GM19099 (cell line): Measurements from ENCODE around the gene C14orf39.

Experiments
- POLR2A ChIP-seq: IDR thresholded peaks from 3 replicates; pipeline ENCODE4 v1.6.1; 2011; ENCODE audit warnings: low read depth; ENCODE audit not compliant: insufficient read length; ENCODE audit errors: extremely low read depth

The C14orf39 gene, protein sequence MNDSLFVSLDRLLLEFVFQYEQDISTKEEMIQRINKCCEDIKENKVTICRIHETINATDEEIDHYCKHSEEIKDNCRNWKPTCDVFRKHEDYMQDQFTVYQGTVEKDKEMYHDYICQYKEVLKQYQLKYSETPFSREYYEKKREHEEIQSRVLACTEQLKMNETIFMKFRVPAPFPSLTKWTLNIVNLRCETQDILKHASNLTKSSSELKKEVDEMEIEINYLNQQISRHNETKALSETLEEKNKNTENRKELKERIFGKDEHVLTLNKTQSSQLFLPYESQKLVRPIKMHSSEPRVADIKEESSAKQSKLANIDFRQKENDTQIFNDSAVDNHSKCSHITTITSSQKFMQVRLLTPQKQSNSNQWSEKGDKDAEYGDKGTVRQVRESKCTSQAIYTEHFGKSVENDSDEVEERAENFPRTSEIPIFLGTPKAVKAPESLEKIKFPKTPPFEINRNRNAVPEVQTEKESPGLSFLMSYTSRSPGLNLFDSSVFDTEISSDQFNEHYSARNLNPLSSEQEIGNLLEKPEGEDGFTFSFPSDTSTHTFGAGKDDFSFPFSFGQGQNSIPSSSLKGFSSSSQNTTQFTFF

GRCh38 chr14:60485598-60486251 is at the start of gene C14orf39:
Gene C14orf39, minus strand, starts transcription at chr14:60486063. Its CDS starts 985 bp downstream, at chr14:60485078.
- no peak for TF ChIP-seq POLR2A

DNA sequence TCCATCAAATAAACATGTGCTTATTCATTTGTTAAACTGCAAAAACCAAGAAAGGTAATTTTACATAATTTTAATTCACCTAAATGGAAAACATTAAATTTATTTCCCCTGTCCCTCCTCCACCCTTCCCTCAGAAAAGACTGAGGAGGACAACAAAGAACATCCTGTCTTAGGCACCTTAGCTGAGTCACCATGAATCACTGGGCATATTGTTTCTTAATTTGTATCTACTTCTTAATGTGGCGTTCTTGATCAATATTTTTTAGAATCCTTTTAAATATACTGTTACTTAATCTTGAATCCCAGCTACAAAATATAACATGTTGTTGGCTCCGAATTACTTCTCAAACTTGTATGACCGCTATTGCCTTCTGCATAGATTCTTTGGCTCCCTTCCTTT is 46.6 kb upstream of the C14orf39 start:
- no peak for TF ChIP-seq POLR2A

GRCh38 chr14:60515511-60516289 is 29.8 kb upstream of the C14orf39 start:
- TF ChIP-seq POLR2A: no peak

- no peak for TF ChIP-seq POLR2A
These were observed 29.1 kb upstream of the C14orf39 start for GRCh38 chr14:60514741-60515491.

- no peak for TF ChIP-seq POLR2A
These were observed 28.5 kb upstream of the C14orf39 start for GRCh38 chr14:60514378-60514740.

GRCh38 chr14:60512973-60513571 is 27.2 kb upstream of the C14orf39 start:
- no peak for TF ChIP-seq POLR2A

GRCh38 chr14:60512126-60512525 is 26.3 kb upstream of the C14orf39 start:
- no peak for TF ChIP-seq POLR2A

DNA sequence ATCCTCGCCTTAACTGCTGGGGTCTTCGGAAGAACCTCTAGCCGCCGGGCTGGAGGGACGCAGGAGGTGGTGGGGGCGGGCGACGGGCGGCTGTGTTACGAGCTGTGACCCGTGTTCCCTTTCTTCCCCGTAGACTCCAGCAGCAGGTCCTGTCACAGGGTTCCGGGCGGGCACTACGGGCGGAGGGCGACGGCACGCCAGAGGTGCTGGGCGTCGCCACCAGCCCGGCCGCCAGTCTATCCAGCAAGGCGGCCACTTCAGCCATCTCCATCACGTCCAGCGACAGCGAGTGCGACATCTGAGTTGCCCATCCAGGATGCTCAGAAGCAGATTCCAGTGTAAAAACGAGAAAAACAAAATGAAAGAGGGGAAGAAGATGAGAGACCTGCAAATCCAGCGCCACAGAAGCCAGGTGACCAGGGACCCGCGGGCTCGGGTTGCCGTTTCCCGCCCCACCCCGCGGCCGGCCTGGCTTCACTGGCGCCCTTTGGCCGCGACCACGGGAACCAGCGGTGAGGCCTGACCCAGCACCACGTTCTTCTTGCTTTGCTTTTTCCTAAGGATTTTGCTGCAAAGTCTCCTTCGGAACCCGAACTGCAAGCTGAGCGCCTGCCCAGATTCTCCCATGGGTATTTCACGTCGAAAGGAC is 25.2 kb upstream of the C14orf39 start:
- no peak for TF ChIP-seq POLR2A

- no peak for TF ChIP-seq POLR2A
These were observed 24.5 kb upstream of the C14orf39 start for GRCh38 chr14:60510254-60510950.

DNA sequence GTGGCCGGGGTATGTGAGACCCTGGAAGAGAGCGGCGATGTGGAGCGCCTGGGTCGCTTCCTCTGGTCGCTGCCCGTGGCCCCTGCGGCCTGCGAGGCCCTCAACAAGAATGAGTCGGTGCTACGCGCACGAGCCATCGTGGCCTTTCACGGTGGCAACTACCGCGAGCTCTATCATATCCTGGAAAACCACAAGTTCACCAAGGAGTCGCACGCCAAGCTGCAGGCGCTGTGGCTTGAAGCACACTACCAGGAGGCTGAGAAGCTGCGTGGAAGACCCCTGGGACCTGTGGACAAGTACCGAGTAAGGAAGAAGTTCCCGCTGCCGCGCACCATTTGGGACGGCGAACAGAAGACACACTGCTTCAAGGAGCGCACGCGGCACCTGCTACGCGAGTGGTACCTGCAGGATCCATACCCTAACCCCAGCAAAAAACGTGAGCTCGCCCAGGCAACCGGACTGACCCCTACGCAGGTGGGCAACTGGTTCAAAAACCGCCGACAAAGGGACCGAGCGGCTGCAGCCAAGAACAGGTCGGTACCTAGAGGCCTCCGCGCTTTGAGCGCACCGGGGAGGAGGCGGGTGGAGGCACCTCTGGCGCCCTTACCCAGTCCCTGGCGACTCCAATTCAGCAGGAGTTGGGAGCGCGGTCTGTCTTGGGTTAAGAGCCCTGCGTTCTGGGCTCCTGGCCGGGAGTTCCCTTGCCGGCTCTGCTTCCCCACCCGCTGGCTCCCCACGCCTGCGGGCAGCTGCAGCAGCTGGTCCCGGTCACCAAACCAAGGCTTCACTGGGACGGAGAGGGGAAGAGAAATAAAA is 23.8 kb upstream of the C14orf39 start:
- no peak for TF ChIP-seq POLR2A

GRCh38 chr14:60508707-60509437 is 23.0 kb upstream of the C14orf39 start, which contains the start of gene SIX6:
Gene SIX6, plus strand, starts transcription at chr14:60509146. Its CDS starts 253 bp downstream, at chr14:60509399.
- no peak for TF ChIP-seq POLR2A

DNA sequence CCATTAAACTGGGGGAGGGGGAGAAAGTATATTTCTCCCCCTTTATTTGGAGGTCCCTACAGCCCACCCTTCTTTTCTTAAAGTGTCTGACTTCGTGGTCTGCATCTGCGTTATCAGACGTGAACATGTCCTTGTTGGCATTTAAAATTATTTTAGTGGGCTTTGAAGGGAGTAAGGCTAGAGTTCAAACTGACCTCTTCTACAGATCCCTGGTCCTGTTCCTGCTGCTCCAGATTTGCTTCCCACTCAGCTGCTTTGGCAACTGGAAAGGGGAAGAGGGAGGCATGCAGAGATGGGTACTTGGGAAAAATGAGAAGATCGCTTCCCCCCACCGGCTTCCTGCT is 22.5 kb upstream of the C14orf39 start:
- TF ChIP-seq POLR2A: no peak
